Sigmoid colon (tissue), 7 donors: ENCODE results near the gene NPHP4. TPM values are rescaled to one million over a fixed set of nuclear protein-coding genes. Genes with fewer than 3 reads are reported as not detected.

Experiments
- DNase-seq: peaks from one replicate; pipeline ENCODE4 v3.0.0-alpha.2; 2019
- H3K27ac ChIP-seq, 4 donors: fragments of 200-600 bp; sonication (generic); one replicate each; pipeline ENCODE4 v1.5.1; 2016 to 2019; ENCODE audit warnings: mild to moderate bottlenecking in 1 of 4
- H3K27me3 ChIP-seq, 3 donors: fragments of 200-600 bp; sonication (generic); one replicate each; pipeline ENCODE4 v1.5.1; 2019; ENCODE audit warnings: mild to moderate bottlenecking in 1 of 3
- H3K36me3 ChIP-seq, 4 donors: fragments of 200-600 bp; sonication (generic); one replicate each; pipeline ENCODE4 v1.5.1; 2016 to 2019
- H3K4me1 ChIP-seq, 4 donors: fragments of 200-600 bp; sonication (generic); one replicate each; pipeline ENCODE4 v1.5.1; 2017 to 2019
- H3K4me3 ChIP-seq, 4 donors: fragments of 200-600 bp; sonication (generic); one replicate each; pipeline ENCODE4 v1.5.1; 2017 to 2019; ENCODE audit warnings: mild to moderate bottlenecking in 2 of 4, moderate library complexity in 1 of 4
- H3K9me3 ChIP-seq, 4 donors: fragments of 200-600 bp in 3 of 4; sonication (generic) in 3 of 4; one replicate each; pipeline versions ENCODE4 v1.5.1 to v1.6.1; 2013 to 2019
- EP300 ChIP-seq, 4 donors: sonication (generic); formaldehyde crosslinking; IDR thresholded peaks; one replicate each; pipeline ENCODE4 v1.6.1; 2017; ENCODE audit warnings: antibody characterized with exemption in 4 of 4
- POLR2A ChIP-seq, 2 donors: fragments of 450-650 bp; IDR thresholded peaks; one replicate each; pipeline ENCODE4 v1.6.1; 2016; ENCODE audit warnings: antibody characterized with exemption in 2 of 2, mild to moderate bottlenecking in 2 of 2, moderate library complexity in 2 of 2
- POLR2AphosphoS5 ChIP-seq, 4 donors: sonication (generic); formaldehyde crosslinking; IDR thresholded peaks; one replicate each; pipeline ENCODE4 v1.6.1; 2017; ENCODE audit warnings: antibody characterized with exemption in 4 of 4
- WGBS, 2 donors: extraction: QIAGEN DNeasy Blood & Tissue Kit; methylation state at CpG; one replicate each; pipeline ENCODE4 v1.1.7; 2013; 5-methylcytosine and 5-hydroxymethylcytosine counted together
- intact Hi-C: fragments of 100-400 bp; cut with DNase I; formaldehyde crosslinking; loops from one replicate; pipeline ENCODE4 v1.15.1; 2023
- polyA plus RNA-seq, 3 donors: library from polyadenylated mRNA; stranded (reverse); fragments of 200-250 nt; gene quantifications; one replicate each; pipeline ENCODE4 v1.2.3, GENCODE V29; 2013
- total RNA-seq, 4 donors: library from RNA; depleted of rRNA; stranded (reverse); fragments of >200 nt; gene quantifications; one replicate each; pipeline ENCODE4 v1.1.0, GENCODE V29; 2016
- TF ChIP-seq, protein P1 (sequence below), 4 experiments: fragments of 450-650 bp in 3 of 4; fragments of 200-600 bp in 1 of 4; IDR thresholded peaks; one replicate each; pipeline ENCODE4 v1.5.1; 2016 to 2019; ENCODE audit warnings: antibody characterized with exemption in 4 of 4, mild to moderate bottlenecking in 3 of 4, moderate library complexity in 2 of 4
- donor health status: healthy with polysubstance abuse.
- donor health status: Bipolar disorder and iron deficiency.
- donor health status: healthy.

Gene NPHP4
- total and polyA plus RNA-seq, 7 donors: 0.60 to 12.2 (median 5.7) TPM

DNA sequence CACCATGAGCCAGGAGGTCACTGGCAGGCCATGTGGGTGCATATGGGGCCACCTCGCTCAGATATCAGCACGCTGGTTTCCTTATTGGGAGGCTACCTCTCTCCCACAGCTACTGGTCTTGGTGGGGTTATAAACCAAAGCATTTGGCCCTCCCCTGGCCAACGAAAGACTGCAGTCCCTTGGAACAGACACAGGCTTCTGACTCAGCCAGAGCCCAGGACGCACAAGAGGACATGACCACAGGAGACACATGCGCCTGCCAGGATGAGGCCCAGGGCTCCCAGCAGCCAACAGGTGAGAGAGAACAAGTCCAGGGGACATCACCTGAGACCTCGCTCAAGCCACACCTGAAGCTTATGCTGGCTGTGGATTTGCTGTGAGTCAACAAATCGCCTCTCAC is 13.8 kb downstream of the NPHP4 start:
- Histone ChIP-seq H3K36me3 (peaks cover 0 to 16% (median 0%) of the 10 kb centered on the region in 4 donors), H3K9me3 (no peaks in the 10 kb centered on the region), H3K4me1 (peaks cover 0 to 7% (median 3%) of the 10 kb centered on the region in 4 donors), H3K4me3 (no peak overlapping the region), H3K27me3 (no peaks in the 10 kb centered on the region), H3K27ac (no peak overlapping the region)
- intact Hi-C loops: no loop called here
- DNase-seq: peak; percentile 56
- TF ChIP-seq POLR2AphosphoS5 (IDR thresholded peaks at IDR 0.05) (no peak), EP300 (IDR thresholded peaks at IDR 0.05) (no peak), POLR2A (IDR thresholded peaks at IDR 0.05) (no peak)
- TF ChIP-seq, protein P1, sequence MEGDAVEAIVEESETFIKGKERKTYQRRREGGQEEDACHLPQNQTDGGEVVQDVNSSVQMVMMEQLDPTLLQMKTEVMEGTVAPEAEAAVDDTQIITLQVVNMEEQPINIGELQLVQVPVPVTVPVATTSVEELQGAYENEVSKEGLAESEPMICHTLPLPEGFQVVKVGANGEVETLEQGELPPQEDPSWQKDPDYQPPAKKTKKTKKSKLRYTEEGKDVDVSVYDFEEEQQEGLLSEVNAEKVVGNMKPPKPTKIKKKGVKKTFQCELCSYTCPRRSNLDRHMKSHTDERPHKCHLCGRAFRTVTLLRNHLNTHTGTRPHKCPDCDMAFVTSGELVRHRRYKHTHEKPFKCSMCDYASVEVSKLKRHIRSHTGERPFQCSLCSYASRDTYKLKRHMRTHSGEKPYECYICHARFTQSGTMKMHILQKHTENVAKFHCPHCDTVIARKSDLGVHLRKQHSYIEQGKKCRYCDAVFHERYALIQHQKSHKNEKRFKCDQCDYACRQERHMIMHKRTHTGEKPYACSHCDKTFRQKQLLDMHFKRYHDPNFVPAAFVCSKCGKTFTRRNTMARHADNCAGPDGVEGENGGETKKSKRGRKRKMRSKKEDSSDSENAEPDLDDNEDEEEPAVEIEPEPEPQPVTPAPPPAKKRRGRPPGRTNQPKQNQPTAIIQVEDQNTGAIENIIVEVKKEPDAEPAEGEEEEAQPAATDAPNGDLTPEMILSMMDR (IDR thresholded peaks at IDR 0.05): no peak
- 61 to 77% methylated on average over 7 of the region's 7 CpGs for WGBS, 2 donors

GRCh38 chr1:5977494-5978444 is 14.5 kb downstream of the NPHP4 start:
- Histone ChIP-seq H3K4me1 (peaks cover 0 to 7% (median 3%) of the 10 kb centered on the region in 4 donors), H3K27me3 (no peaks in the 10 kb centered on the region), H3K27ac (no peak overlapping the region), H3K36me3 (peaks cover 0 to 12% (median 0%) of the 10 kb centered on the region in 4 donors), H3K4me3 (no peak overlapping the region), H3K9me3 (no peaks in the 10 kb centered on the region)
- intact Hi-C loops: no loop called here
- peak; percentile 49 for DNase-seq
- TF ChIP-seq EP300 (IDR thresholded peaks at IDR 0.05): no peak
- no peak for TF ChIP-seq POLR2A (IDR thresholded peaks at IDR 0.05)
- no peak for TF ChIP-seq POLR2AphosphoS5 (IDR thresholded peaks at IDR 0.05)
- TF ChIP-seq, protein P1 (IDR thresholded peaks at IDR 0.05): no peak
- 86 to 92% methylated on average over 26 of the region's 26 CpGs for WGBS, 2 donors

- no peak for TF ChIP-seq POLR2A (IDR thresholded peaks at IDR 0.05)
- TF ChIP-seq EP300 (IDR thresholded peaks at IDR 0.05): no peak
- no peak for TF ChIP-seq POLR2AphosphoS5 (IDR thresholded peaks at IDR 0.05)
- TF ChIP-seq, protein P1 (IDR thresholded peaks at IDR 0.05): no peak
- H3K27me3 ChIP-seq: no peaks in the 10 kb centered on the region
- peak; percentile 56 for DNase-seq
- intact Hi-C loops: no loop called here
- H3K36me3 ChIP-seq: peaks cover 0 to 12% (median 0%) of the 10 kb centered on the region in 4 donors
- no peak overlapping the region for H3K27ac ChIP-seq
- no peak overlapping the region for H3K4me3 ChIP-seq
- H3K4me1 ChIP-seq: peaks cover 0 to 7% (median 3%) of the 10 kb centered on the region in 4 donors
- 92 to 96% methylated on average over 25 of the region's 25 CpGs for WGBS, 2 donors
- no peaks in the 10 kb centered on the region for H3K9me3 ChIP-seq
Measured at GRCh38 chr1:5976726-5977493, 15.3 kb downstream of the NPHP4 start.

GRCh38 chr1:5976231-5976630 is 16.0 kb downstream of the NPHP4 start:
- DNase-seq: peak; percentile 30
- intact Hi-C loops: no loop called here
- Histone ChIP-seq H3K27me3 (no peaks in the 10 kb centered on the region), H3K27ac (no peak overlapping the region), H3K4me1 (peaks cover 0 to 7% (median 3%) of the 10 kb centered on the region in 4 donors), H3K9me3 (no peaks in the 10 kb centered on the region), H3K36me3 (peaks cover 0 to 12% (median 0%) of the 10 kb centered on the region in 4 donors), H3K4me3 (no peak overlapping the region)
- TF ChIP-seq EP300 (IDR thresholded peaks at IDR 0.05) (no peak), POLR2AphosphoS5 (IDR thresholded peaks at IDR 0.05) (no peak), POLR2A (IDR thresholded peaks at IDR 0.05) (no peak)
- TF ChIP-seq, protein P1 (IDR thresholded peaks at IDR 0.05): no peak
- WGBS, 2 donors: 92 to 95% methylated on average over 16 of the region's 16 CpGs
